Endothelial cell of umbilical vein (primary cell): ENCODE data around the gene FASLG. TPM values are rescaled to one million over a fixed set of nuclear protein-coding genes. Genes with fewer than 3 reads are reported as not detected.

Source experiments
- BruUV-seq: library from RNA; stranded (reverse); fragments of 400-500 nt; replicated peaks from 2 replicates; lab custom pipeline; 2021; lab: Mats Ljungman, UMichigan
- CTCF ChIA-PET: fragments of 300-600, 350-600 bp; sonication (Branson Sonifier 250); formaldehyde crosslinking; loops from one replicate; lab custom pipeline; 2021; ENCODE audit warnings: antibody characterized with exemption, inconsistent platforms; lab: Charles Lee
- POLR2A ChIA-PET: fragments of 300-600, 350-600 bp; sonication (Branson Sonifier 250); formaldehyde crosslinking; loops from one replicate; lab custom pipeline; 2021; ENCODE audit warnings: antibody characterized with exemption, inconsistent platforms; lab: Charles Lee
- DNase-seq: peaks from one replicate; pipeline ENCODE4 v3.0.0-alpha.2; 2011; ENCODE audit warnings: low read depth, low spot score
- FAIRE-seq: peaks from 2 replicates; lab custom pipeline; 2011; peaks lifted over from hg19 to GRCh38; lab: Jason Lieb, UNC
- H2AFZ ChIP-seq: 2 replicates; pipeline ENCODE4 v1.6.0; 2012; ENCODE audit warnings: low read depth, low read length, control low read depth, inconsistent platforms
- H3K27ac ChIP-seq: 2 replicates; pipeline ENCODE4 v1.5.1; 2011; ENCODE audit warnings: low read depth, mild to moderate bottlenecking, control low read depth, low read length, moderate library complexity; ENCODE audit not compliant: insufficient read depth
- H3K27me3 ChIP-seq, 2 experiments: 2 replicates each; pipeline versions ENCODE4 v1.6.0 to v1.6.1; 2011; ENCODE audit warnings: low read length in 2 of 2, mixed read lengths in 1 of 2; ENCODE audit not compliant: control insufficient read depth in 2 of 2, insufficient read depth in 2 of 2
- H3K36me3 ChIP-seq, 2 experiments: 2 replicates in 1 of 2; 3 replicates in 1 of 2; pipeline ENCODE4 v1.5.1; 2011; ENCODE audit warnings: low read length in 2 of 2, mild to moderate bottlenecking in 1 of 2, moderate library complexity in 1 of 2; ENCODE audit not compliant: control insufficient read depth in 2 of 2, insufficient read depth in 2 of 2; ENCODE audit errors: extremely low read depth in 1 of 2
- H3K4me1 ChIP-seq: 3 replicates; pipeline ENCODE4 v1.5.1; 2011; ENCODE audit warnings: mild to moderate bottlenecking, low read length; ENCODE audit not compliant: control insufficient read depth, insufficient read depth; ENCODE audit errors: extremely low read depth
- H3K4me2 ChIP-seq: 2 replicates; pipeline ENCODE4 v1.6.1; 2011; ENCODE audit warnings: low read length, control low read depth, mixed read lengths; ENCODE audit not compliant: insufficient read depth
- H3K4me3 ChIP-seq, 3 experiments: fragments of 200-600 bp in 1 of 3; sonication (generic), shearing (Covaris generic) in 1 of 3; replicated peaks in 1 of 3; 2 replicates each; pipeline ENCODE4 v1.5.1; 2011 to 2016; ENCODE audit warnings: control low read depth in 3 of 3, low read length in 3 of 3, mild to moderate bottlenecking in 2 of 3, inconsistent platforms in 1 of 3, low read depth in 1 of 3, moderate library complexity in 1 of 3; ENCODE audit not compliant: insufficient read depth in 1 of 3
- H3K79me2 ChIP-seq: 2 replicates; pipeline ENCODE4 v1.6.0; 2012; ENCODE audit warnings: low read length, inconsistent platforms; ENCODE audit not compliant: control insufficient read depth, insufficient read depth
- H3K9ac ChIP-seq: replicated peaks from 2 replicates; pipeline ENCODE3; 2011; ENCODE audit warnings: low read length, control low read depth; ENCODE audit not compliant: insufficient read depth; ENCODE audit errors: extremely low read depth
- H3K9me1 ChIP-seq: replicated peaks from 3 replicates; pipeline ENCODE4 v1.6.0; 2011; ENCODE audit warnings: mild to moderate bottlenecking, low read length; ENCODE audit not compliant: control insufficient read depth, insufficient read depth; ENCODE audit errors: extremely low read depth
- H3K9me3 ChIP-seq: replicated peaks from 2 replicates; pipeline ENCODE4 v1.5.1; 2012; ENCODE audit warnings: low read length, inconsistent platforms; ENCODE audit not compliant: control insufficient read depth, insufficient read depth
- H4K20me1 ChIP-seq: replicated peaks from 2 replicates; pipeline ENCODE3; 2011; ENCODE audit warnings: mild to moderate bottlenecking, low read length; ENCODE audit not compliant: control insufficient read depth, insufficient read depth; ENCODE audit errors: extremely low read depth
- CTCF ChIP-seq, 2 donors: IDR thresholded peaks; 1 replicate in 1 of 2; 2 replicates in 1 of 2; pipeline ENCODE4 v1.5.1; 2011; ENCODE audit warnings: low read length in 2 of 2, mild to moderate bottlenecking in 2 of 2, moderate library complexity in 2 of 2, control low read depth in 1 of 2, inconsistent platforms in 1 of 2, low read depth in 1 of 2; ENCODE audit not compliant: insufficient read depth in 1 of 2; ENCODE audit errors: extremely low read depth in 1 of 2
- EZH2 ChIP-seq: IDR thresholded peaks from 2 replicates; pipeline ENCODE4 v1.6.1; 2012; ENCODE audit warnings: borderline replicate concordance, low read depth, mild to moderate bottlenecking, moderate library complexity, low read length, inconsistent platforms; ENCODE audit not compliant: severe bottlenecking
- FOS ChIP-seq: IDR thresholded peaks from 2 replicates; pipeline ENCODE4 v1.6.1; 2011; ENCODE audit warnings: mild to moderate bottlenecking, low read length, moderate library complexity, borderline replicate concordance; ENCODE audit not compliant: insufficient read depth
- GATA2 ChIP-seq: IDR thresholded peaks from 2 replicates; pipeline ENCODE4 v1.7.0; 2011; ENCODE audit warnings: low read depth, mild to moderate bottlenecking, moderate library complexity, mixed read lengths, low read length; ENCODE audit not compliant: insufficient read length, insufficient read depth
- JUN ChIP-seq: IDR thresholded peaks from 2 replicates; pipeline ENCODE4 v1.6.1; 2011; ENCODE audit warnings: borderline replicate concordance, low read depth; ENCODE audit not compliant: insufficient read length, insufficient read depth
- MAX ChIP-seq: IDR thresholded peaks from 2 replicates; pipeline ENCODE4 v1.6.1; 2011; ENCODE audit not compliant: insufficient read depth, insufficient read length
- MYC ChIP-seq: IDR thresholded peaks from one replicate; pipeline ENCODE4 v1.6.1; 2011; ENCODE audit warnings: mild to moderate bottlenecking, low read depth, low read length
- POLR2A ChIP-seq: IDR thresholded peaks from 2 replicates; pipeline ENCODE4 v1.6.1; 2012; ENCODE audit warnings: low read depth, mild to moderate bottlenecking, control low read depth, low read length
- POLR2AphosphoS5 ChIP-seq: IDR thresholded peaks from 2 replicates; pipeline ENCODE4 v1.6.1; 2012; ENCODE audit warnings: low read depth, mild to moderate bottlenecking, control low read depth, low read length, moderate library complexity; ENCODE audit not compliant: insufficient read depth
- dilution Hi-C: fragments of 300-500 bp; cut with MboI; formaldehyde crosslinking; loops from one replicate; pipeline ENCODE4 v1.15.0; 2019; ENCODE audit warnings: low sequenced_read_pairs; ENCODE audit not compliant: extremely low pct_ligation_motif_present
- intact Hi-C: fragments of 100-400 bp; cut with micrococcal nuclease; formaldehyde crosslinking; loops from one replicate; pipeline ENCODE4 v1.10.0; 2022
- polyA plus RNA-seq, 4 experiments: library from polyadenylated mRNA; depleted of rRNA in 3 of 4; stranded (reverse) in 3 of 4; unstranded in 1 of 4; fragments of >200 nt; gene quantifications; 2 replicates each; pipeline versions ENCODE4 v1.2.1 to v1.2.3, GENCODE V29; 2011 to 2012; ENCODE audit warnings: missing spikeins in 1 of 4
- total RNA-seq: library from RNA; stranded (reverse); gene quantifications from 2 replicates; pipeline ENCODE4 v1.2.3, GENCODE V29; 2021

FASLG gene
- total and polyA plus RNA-seq, 2 donors (not counting 3 experiments of a cell fraction or from before 2014, with no cell fraction given) = not detected

- H3K27ac ChIP-seq = no peak overlapping the region
- no TSS peak for BruUV-seq
- no peak overlapping the region for H3K4me3 ChIP-seq
- H3K9ac ChIP-seq = no peak overlapping the region
- dilution Hi-C loops = no loop called here
- no peaks in the 10 kb centered on the region for H3K79me2 ChIP-seq
- FAIRE-seq (no peak), DNase-seq (no peak)
- ChIA-PET POLR2A (no interaction called here), CTCF (interaction anchor here (0.8 to 1.3 kb wide), 3 partner anchors 17 to 108 kb away, joined by 3 to 4 read pairs (median 3); no protein-coding TSS in a partner anchor)
- intact Hi-C loops = no loop called here
- no peaks in the 10 kb centered on the region for H3K9me1 ChIP-seq
- no peaks in the 10 kb centered on the region for H3K9me3 ChIP-seq
- no peaks in the 10 kb centered on the region for H3K27me3 ChIP-seq
- TF ChIP-seq MYC (no peak), MAX (no peak), POLR2A (no peak), EZH2 (no peak), FOS (no peak), JUN (no peak), POLR2AphosphoS5 (no peak), GATA2 (no peak), CTCF (IDR thresholded peaks at IDR 0.05; ENCODE audit: extremely low read depth in 1 of 2, insufficient read depth in 1 of 2, low read depth in 1 of 2, low read length in 2 of 2) (no peak)
- H3K4me1 ChIP-seq = peaks cover 5% of the 10 kb centered on the region
- no peak overlapping the region for H3K4me2 ChIP-seq
- no peaks in the 10 kb centered on the region for H4K20me1 ChIP-seq
- H2AFZ ChIP-seq = no peak overlapping the region
- H3K36me3 ChIP-seq = no peaks in the 10 kb centered on the region
Measured at GRCh38 chr1:172613294-172613693, 45.6 kb upstream of the FASLG start.
